Endothelial cell of umbilical vein (primary cell): ENCODE results near the gene PDCD11. TPM values are rescaled to one million over a fixed set of nuclear protein-coding genes. Genes with fewer than 3 reads are reported as not detected.

Source experiments
- BruUV-seq: library from RNA; stranded (reverse); fragments of 400-500 nt; replicated peaks from 2 replicates; lab custom pipeline; 2021; lab: Mats Ljungman, UMichigan
- CTCF ChIA-PET: fragments of 300-600, 350-600 bp; sonication (Branson Sonifier 250); formaldehyde crosslinking; loops from one replicate; lab custom pipeline; 2021; ENCODE audit warnings: antibody characterized with exemption, inconsistent platforms; lab: Charles Lee
- POLR2A ChIA-PET: fragments of 300-600, 350-600 bp; sonication (Branson Sonifier 250); formaldehyde crosslinking; loops from one replicate; lab custom pipeline; 2021; ENCODE audit warnings: antibody characterized with exemption, inconsistent platforms; lab: Charles Lee
- DNase-seq: peaks from one replicate; pipeline ENCODE4 v3.0.0-alpha.2; 2011; ENCODE audit warnings: low read depth, low spot score
- FAIRE-seq: peaks from 2 replicates; lab custom pipeline; 2011; peaks lifted over from hg19 to GRCh38; lab: Jason Lieb, UNC
- H2AFZ ChIP-seq: 2 replicates; pipeline ENCODE4 v1.6.0; 2012; ENCODE audit warnings: low read depth, low read length, control low read depth, inconsistent platforms
- H3K27ac ChIP-seq: 2 replicates; pipeline ENCODE4 v1.5.1; 2011; ENCODE audit warnings: low read depth, mild to moderate bottlenecking, control low read depth, low read length, moderate library complexity; ENCODE audit not compliant: insufficient read depth
- H3K27me3 ChIP-seq, 2 experiments: 2 replicates each; pipeline versions ENCODE4 v1.6.0 to v1.6.1; 2011; ENCODE audit warnings: low read length in 2 of 2, mixed read lengths in 1 of 2; ENCODE audit not compliant: control insufficient read depth in 2 of 2, insufficient read depth in 2 of 2
- H3K36me3 ChIP-seq, 2 experiments: 2 replicates in 1 of 2; 3 replicates in 1 of 2; pipeline ENCODE4 v1.5.1; 2011; ENCODE audit warnings: low read length in 2 of 2, mild to moderate bottlenecking in 1 of 2, moderate library complexity in 1 of 2; ENCODE audit not compliant: control insufficient read depth in 2 of 2, insufficient read depth in 2 of 2; ENCODE audit errors: extremely low read depth in 1 of 2
- H3K4me1 ChIP-seq: 3 replicates; pipeline ENCODE4 v1.5.1; 2011; ENCODE audit warnings: mild to moderate bottlenecking, low read length; ENCODE audit not compliant: control insufficient read depth, insufficient read depth; ENCODE audit errors: extremely low read depth
- H3K4me2 ChIP-seq: 2 replicates; pipeline ENCODE4 v1.6.1; 2011; ENCODE audit warnings: low read length, control low read depth, mixed read lengths; ENCODE audit not compliant: insufficient read depth
- H3K4me3 ChIP-seq, 3 experiments: fragments of 200-600 bp in 1 of 3; sonication (generic), shearing (Covaris generic) in 1 of 3; replicated peaks in 1 of 3; 2 replicates each; pipeline ENCODE4 v1.5.1; 2011 to 2016; ENCODE audit warnings: control low read depth in 3 of 3, low read length in 3 of 3, mild to moderate bottlenecking in 2 of 3, inconsistent platforms in 1 of 3, low read depth in 1 of 3, moderate library complexity in 1 of 3; ENCODE audit not compliant: insufficient read depth in 1 of 3
- H3K79me2 ChIP-seq: 2 replicates; pipeline ENCODE4 v1.6.0; 2012; ENCODE audit warnings: low read length, inconsistent platforms; ENCODE audit not compliant: control insufficient read depth, insufficient read depth
- H3K9ac ChIP-seq: replicated peaks from 2 replicates; pipeline ENCODE3; 2011; ENCODE audit warnings: low read length, control low read depth; ENCODE audit not compliant: insufficient read depth; ENCODE audit errors: extremely low read depth
- H3K9me1 ChIP-seq: replicated peaks from 3 replicates; pipeline ENCODE4 v1.6.0; 2011; ENCODE audit warnings: mild to moderate bottlenecking, low read length; ENCODE audit not compliant: control insufficient read depth, insufficient read depth; ENCODE audit errors: extremely low read depth
- H3K9me3 ChIP-seq: replicated peaks from 2 replicates; pipeline ENCODE4 v1.5.1; 2012; ENCODE audit warnings: low read length, inconsistent platforms; ENCODE audit not compliant: control insufficient read depth, insufficient read depth
- H4K20me1 ChIP-seq: replicated peaks from 2 replicates; pipeline ENCODE3; 2011; ENCODE audit warnings: mild to moderate bottlenecking, low read length; ENCODE audit not compliant: control insufficient read depth, insufficient read depth; ENCODE audit errors: extremely low read depth
- EZH2 ChIP-seq: IDR thresholded peaks from 2 replicates; pipeline ENCODE4 v1.6.1; 2012; ENCODE audit warnings: borderline replicate concordance, low read depth, mild to moderate bottlenecking, moderate library complexity, low read length, inconsistent platforms; ENCODE audit not compliant: severe bottlenecking
- FOS ChIP-seq: IDR thresholded peaks from 2 replicates; pipeline ENCODE4 v1.6.1; 2011; ENCODE audit warnings: mild to moderate bottlenecking, low read length, moderate library complexity, borderline replicate concordance; ENCODE audit not compliant: insufficient read depth
- GATA2 ChIP-seq: IDR thresholded peaks from 2 replicates; pipeline ENCODE4 v1.7.0; 2011; ENCODE audit warnings: low read depth, mild to moderate bottlenecking, moderate library complexity, mixed read lengths, low read length; ENCODE audit not compliant: insufficient read length, insufficient read depth
- JUN ChIP-seq: IDR thresholded peaks from 2 replicates; pipeline ENCODE4 v1.6.1; 2011; ENCODE audit warnings: borderline replicate concordance, low read depth; ENCODE audit not compliant: insufficient read length, insufficient read depth
- MYC ChIP-seq: IDR thresholded peaks from one replicate; pipeline ENCODE4 v1.6.1; 2011; ENCODE audit warnings: mild to moderate bottlenecking, low read depth, low read length
- POLR2A ChIP-seq: IDR thresholded peaks from 2 replicates; pipeline ENCODE4 v1.6.1; 2012; ENCODE audit warnings: low read depth, mild to moderate bottlenecking, control low read depth, low read length
- POLR2AphosphoS5 ChIP-seq: IDR thresholded peaks from 2 replicates; pipeline ENCODE4 v1.6.1; 2012; ENCODE audit warnings: low read depth, mild to moderate bottlenecking, control low read depth, low read length, moderate library complexity; ENCODE audit not compliant: insufficient read depth
- dilution Hi-C: fragments of 300-500 bp; cut with MboI; formaldehyde crosslinking; loops from one replicate; pipeline ENCODE4 v1.15.0; 2019; ENCODE audit warnings: low sequenced_read_pairs; ENCODE audit not compliant: extremely low pct_ligation_motif_present
- intact Hi-C: fragments of 100-400 bp; cut with micrococcal nuclease; formaldehyde crosslinking; loops from one replicate; pipeline ENCODE4 v1.10.0; 2022
- polyA plus RNA-seq, 4 experiments: library from polyadenylated mRNA; depleted of rRNA in 3 of 4; stranded (reverse) in 3 of 4; unstranded in 1 of 4; fragments of >200 nt; gene quantifications; 2 replicates each; pipeline versions ENCODE4 v1.2.1 to v1.2.3, GENCODE V29; 2011 to 2012; ENCODE audit warnings: missing spikeins in 1 of 4
- total RNA-seq: library from RNA; stranded (reverse); gene quantifications from 2 replicates; pipeline ENCODE4 v1.2.3, GENCODE V29; 2021
- TF ChIP-seq, protein P1 (sequence below), 2 donors: IDR thresholded peaks; 1 replicate in 1 of 2; 2 replicates in 1 of 2; pipeline ENCODE4 v1.5.1; 2011; ENCODE audit warnings: low read length in 2 of 2, mild to moderate bottlenecking in 2 of 2, moderate library complexity in 2 of 2, control low read depth in 1 of 2, inconsistent platforms in 1 of 2, low read depth in 1 of 2; ENCODE audit not compliant: insufficient read depth in 1 of 2; ENCODE audit errors: extremely low read depth in 1 of 2
- TF ChIP-seq, protein P2 (sequence below): IDR thresholded peaks from 2 replicates; pipeline ENCODE4 v1.6.1; 2011; ENCODE audit not compliant: insufficient read depth, insufficient read length

The PDCD11 gene
- total and polyA plus RNA-seq, 2 donors (not counting 3 experiments of a cell fraction or from before 2014, with no cell fraction given), result 12.6 to 52.7 TPM

DNA sequence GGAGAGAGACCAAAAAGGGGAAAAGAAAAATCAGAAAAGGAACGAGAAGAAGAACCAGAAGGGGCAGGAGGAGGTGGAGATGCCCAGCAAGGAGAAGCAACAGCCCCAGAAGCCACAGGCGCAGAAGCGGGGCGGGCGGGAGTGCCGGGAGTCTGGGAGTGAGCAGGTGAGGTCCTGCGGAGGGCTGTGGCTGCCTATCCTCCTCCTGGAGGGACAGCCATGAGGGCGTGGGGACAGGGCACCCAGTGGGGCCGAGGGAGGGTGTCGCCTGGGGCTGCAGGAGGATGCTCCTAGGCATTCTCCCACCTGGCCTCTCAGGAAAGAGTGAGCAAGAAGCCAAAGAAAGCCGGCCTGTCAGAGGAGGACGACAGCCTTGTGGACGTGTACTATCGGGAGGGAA lies 44.0 kb downstream of the PDCD11 start:
- FAIRE-seq (no peak), DNase-seq (no peak)
- H4K20me1 ChIP-seq, result no peaks in the 10 kb centered on the region
- no peak overlapping the region for H3K4me2 ChIP-seq
- H3K27me3 ChIP-seq, result no peaks in the 10 kb centered on the region
- TF ChIP-seq GATA2, result no peak
- peaks cover 12% of the 10 kb centered on the region for H3K4me1 ChIP-seq
- H3K36me3 ChIP-seq, result peaks cover 31 to 64% of the 10 kb centered on the region in 2 experiments
- H3K9me3 ChIP-seq, result no peaks in the 10 kb centered on the region
- ChIA-PET CTCF (interaction anchor here (1.1 kb wide), 1 partner anchor 40 kb away, joined by 3 read pairs; no protein-coding TSS in a partner anchor), POLR2A (no interaction called here)
- no peak overlapping the region for H2AFZ ChIP-seq
- H3K9ac ChIP-seq, result no peak overlapping the region
- H3K27ac ChIP-seq, result no peak overlapping the region
- intact Hi-C loops, result no loop called here
- H3K79me2 ChIP-seq, result no peaks in the 10 kb centered on the region
- H3K4me3 ChIP-seq, result no peak overlapping the region
- dilution Hi-C loops, result no loop called here
- BruUV-seq, result no TSS peak
- H3K9me1 ChIP-seq, result no peaks in the 10 kb centered on the region

DNA sequence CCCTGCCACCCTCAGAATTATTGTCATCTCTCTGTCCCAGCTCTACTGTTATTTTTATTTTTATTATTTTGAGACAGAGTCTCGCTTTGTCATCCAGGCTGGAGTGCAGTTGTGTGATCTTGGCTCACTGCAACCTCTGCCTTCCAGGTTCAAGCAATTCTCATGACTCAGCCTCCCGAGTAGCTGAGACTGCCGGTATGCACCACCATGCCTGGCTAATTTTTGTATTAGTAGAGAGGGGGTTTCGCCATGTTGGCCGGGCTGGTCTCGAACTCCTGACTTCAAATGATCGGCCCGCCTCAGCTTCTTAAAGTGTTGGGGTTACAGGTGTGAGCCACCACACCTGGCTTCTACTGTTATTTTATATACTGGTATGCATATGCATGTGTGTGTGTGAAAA lies 44.8 kb downstream of the PDCD11 start:
- H3K4me1 ChIP-seq, result peaks cover 20% of the 10 kb centered on the region
- H3K4me3 ChIP-seq, result no peak overlapping the region
- H3K27ac ChIP-seq, result no peak overlapping the region
- H3K4me2 ChIP-seq, result no peak overlapping the region
- TF ChIP-seq FOS (no peak), GATA2 (no peak), MYC (no peak), POLR2AphosphoS5 (no peak), JUN (no peak), EZH2 (no peak), POLR2A (no peak)
- TF ChIP-seq, protein P1, sequence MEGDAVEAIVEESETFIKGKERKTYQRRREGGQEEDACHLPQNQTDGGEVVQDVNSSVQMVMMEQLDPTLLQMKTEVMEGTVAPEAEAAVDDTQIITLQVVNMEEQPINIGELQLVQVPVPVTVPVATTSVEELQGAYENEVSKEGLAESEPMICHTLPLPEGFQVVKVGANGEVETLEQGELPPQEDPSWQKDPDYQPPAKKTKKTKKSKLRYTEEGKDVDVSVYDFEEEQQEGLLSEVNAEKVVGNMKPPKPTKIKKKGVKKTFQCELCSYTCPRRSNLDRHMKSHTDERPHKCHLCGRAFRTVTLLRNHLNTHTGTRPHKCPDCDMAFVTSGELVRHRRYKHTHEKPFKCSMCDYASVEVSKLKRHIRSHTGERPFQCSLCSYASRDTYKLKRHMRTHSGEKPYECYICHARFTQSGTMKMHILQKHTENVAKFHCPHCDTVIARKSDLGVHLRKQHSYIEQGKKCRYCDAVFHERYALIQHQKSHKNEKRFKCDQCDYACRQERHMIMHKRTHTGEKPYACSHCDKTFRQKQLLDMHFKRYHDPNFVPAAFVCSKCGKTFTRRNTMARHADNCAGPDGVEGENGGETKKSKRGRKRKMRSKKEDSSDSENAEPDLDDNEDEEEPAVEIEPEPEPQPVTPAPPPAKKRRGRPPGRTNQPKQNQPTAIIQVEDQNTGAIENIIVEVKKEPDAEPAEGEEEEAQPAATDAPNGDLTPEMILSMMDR (IDR thresholded peaks at IDR 0.05; ENCODE audit: extremely low read depth in 1 of 2, insufficient read depth in 1 of 2, low read depth in 1 of 2, low read length in 2 of 2), result no peak
- TF ChIP-seq, protein P2, sequence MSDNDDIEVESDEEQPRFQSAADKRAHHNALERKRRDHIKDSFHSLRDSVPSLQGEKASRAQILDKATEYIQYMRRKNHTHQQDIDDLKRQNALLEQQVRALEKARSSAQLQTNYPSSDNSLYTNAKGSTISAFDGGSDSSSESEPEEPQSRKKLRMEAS, result no peak
- DNase-seq (no peak), FAIRE-seq (no peak)
- H3K36me3 ChIP-seq, result peaks cover 31 to 64% of the 10 kb centered on the region in 2 experiments
- dilution Hi-C loops, result no loop called here
- no peaks in the 10 kb centered on the region for H3K9me1 ChIP-seq
- H4K20me1 ChIP-seq, result no peaks in the 10 kb centered on the region
- no peaks in the 10 kb centered on the region for H3K79me2 ChIP-seq
- CTCF ChIA-PET, result no interaction called here
- no peak overlapping the region for H3K9ac ChIP-seq
- no peaks in the 10 kb centered on the region for H3K27me3 ChIP-seq
- no peak overlapping the region for H2AFZ ChIP-seq
- POLR2A ChIA-PET, result no interaction called here
- BruUV-seq, result no TSS peak
- no peaks in the 10 kb centered on the region for H3K9me3 ChIP-seq
- intact Hi-C loops, result no loop called here
